Adrenal gland (tissue), 12 donors: ENCODE measurements around the gene AGAP1. TPM values are rescaled to one million over a fixed set of nuclear protein-coding genes. Genes with fewer than 3 reads are reported as not detected.

Experiments
- DNase-seq, 7 donors: peaks; one replicate each; pipeline ENCODE4 v3.0.0-alpha.2; 2019 to 2020
- H3K27ac ChIP-seq, 5 donors: fragments of 200-600 bp; sonication (generic) in 4 of 5; 1 replicate in 3 of 5; 2 replicates in 2 of 5; pipeline versions ENCODE4 v1.5.1 to v1.8.0; 2016 to 2020; ENCODE audit warnings: mild to moderate bottlenecking in 1 of 5
- H3K27me3 ChIP-seq: fragments of 200-600 bp; 2 replicates; pipeline ENCODE4 v1.8.0; 2021
- H3K36me3 ChIP-seq, 2 donors: fragments of 200-600 bp; replicated peaks in 1 of 2; 1 replicate in 1 of 2; 2 replicates in 1 of 2; pipeline versions ENCODE4 v1.5.1 to v1.8.0; 2018 to 2022
- H3K4me1 ChIP-seq, 2 donors: fragments of 200-600 bp; replicated peaks in 1 of 2; 1 replicate in 1 of 2; 2 replicates in 1 of 2; pipeline versions ENCODE4 v1.5.1 to v1.8.0; 2018 to 2021
- H3K4me3 ChIP-seq, 4 donors: fragments of 200-600 bp; sonication (generic) in 3 of 4; one replicate each; pipeline ENCODE4 v1.5.1; 2016 to 2018
- H3K9me3 ChIP-seq, 3 donors: fragments of 200-600 bp; sonication (generic) in 1 of 3; replicated peaks in 1 of 3; 1 replicate in 2 of 3; 2 replicates in 1 of 3; pipeline versions ENCODE4 v1.5.1 to v1.8.0; 2016 to 2021
- POLR2A ChIP-seq, 2 donors: fragments of 450-650 bp; IDR thresholded peaks; one replicate each; pipeline ENCODE4 v1.6.1; 2017; ENCODE audit warnings: antibody characterized with exemption in 2 of 2, mild to moderate bottlenecking in 2 of 2, moderate library complexity in 1 of 2
- WGBS, 4 donors: extraction: QIAGEN DNeasy Blood & Tissue Kit in 2 of 4; methylation state at CpG; one replicate each; pipeline versions ENCODE4 v1.1.5 to v1.1.7; 2013 to 2017; 5-methylcytosine and 5-hydroxymethylcytosine counted together
- intact Hi-C, 2 donors: fragments of 100-400 bp; cut with DNase I; formaldehyde crosslinking; loops; one replicate each; pipeline versions ENCODE4 v1.14.1 to v1.15.0; 2022 to 2023
- polyA plus RNA-seq, 3 donors: library from polyadenylated mRNA; stranded (reverse); fragments of 200-250 nt in 2 of 3; fragments of 350-450 nt in 1 of 3; fragmentation: Illumina TruSeq in 1 of 3; extraction: RNeasy Lipid Tissue Mini Kit (QIAGEN cat#74804) in 1 of 3; gene quantifications; one replicate each; pipeline ENCODE4 v1.2.3, GENCODE V29; 2013 to 2014
- total RNA-seq, 9 donors: library from RNA; depleted of rRNA in 4 of 9; stranded (reverse); fragments of >200 nt in 4 of 9; fragments of 120-200 nt in 1 of 9; fragmentation: NEBNext Ultra II Directional in 1 of 9; extraction: Animal tissue kit (Norgen Biotek cat#: 25700) in 1 of 9; gene quantifications; one replicate each; pipeline versions ENCODE4 v1.1.0 to v1.2.4, GENCODE V29; 2013 to 2023
- TF ChIP-seq, protein P1 (sequence below), 6 experiments: fragments of 450-650 bp in 4 of 6; fragments of 200-600 bp in 2 of 6; sonication (generic) in 1 of 6; IDR thresholded peaks; 1 replicate in 5 of 6; 2 replicates in 1 of 6; pipeline versions ENCODE4 v1.5.1 to v1.8.0; 2016 to 2021; ENCODE audit warnings: antibody characterized with exemption in 6 of 6, mild to moderate bottlenecking in 2 of 6, moderate library complexity in 1 of 6
- donor health status: healthy with polysubstance abuse.
- donor health status: Bipolar disorder and iron deficiency.
- donor health status: DM: yes; HTN: yes; CAD: no.
- donor health status: DM: no; HTN: no; CAD: no.
- donor health status: DM: no; HTN: no; CAD: no.
- donor health status: DM: yes; HTN: yes; CAD: no.

Gene AGAP1
- total and polyA plus RNA-seq, 12 donors = 5.3 to 29.6 (median 17.7) TPM

DNA sequence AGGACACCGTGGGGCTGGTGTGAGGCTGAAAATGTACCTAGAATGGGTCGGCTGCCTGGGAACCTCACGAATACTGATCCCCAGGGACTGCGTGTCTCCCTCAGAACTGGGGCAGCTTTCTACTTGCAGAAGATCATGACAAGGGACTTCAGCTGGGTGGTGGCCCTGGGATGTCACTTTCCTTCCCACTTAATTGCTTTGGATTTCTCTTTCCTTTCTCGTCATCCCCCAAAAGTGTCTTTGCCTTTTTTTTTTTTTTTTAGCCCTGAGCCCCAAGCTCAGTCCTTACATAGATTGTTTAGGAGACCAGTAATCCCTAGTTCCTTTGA lies 395.4 kb downstream of the AGAP1 start:
- WGBS, 4 donors = 95 to 98% (median 96%) methylated on average over 5 of the region's 5 CpGs
- H3K27me3 ChIP-seq = no peaks in the 10 kb centered on the region
- no peaks in the 10 kb centered on the region for H3K9me3 ChIP-seq
- TF ChIP-seq POLR2A (IDR thresholded peaks at IDR 0.05) = no peak
- TF ChIP-seq, protein P1, sequence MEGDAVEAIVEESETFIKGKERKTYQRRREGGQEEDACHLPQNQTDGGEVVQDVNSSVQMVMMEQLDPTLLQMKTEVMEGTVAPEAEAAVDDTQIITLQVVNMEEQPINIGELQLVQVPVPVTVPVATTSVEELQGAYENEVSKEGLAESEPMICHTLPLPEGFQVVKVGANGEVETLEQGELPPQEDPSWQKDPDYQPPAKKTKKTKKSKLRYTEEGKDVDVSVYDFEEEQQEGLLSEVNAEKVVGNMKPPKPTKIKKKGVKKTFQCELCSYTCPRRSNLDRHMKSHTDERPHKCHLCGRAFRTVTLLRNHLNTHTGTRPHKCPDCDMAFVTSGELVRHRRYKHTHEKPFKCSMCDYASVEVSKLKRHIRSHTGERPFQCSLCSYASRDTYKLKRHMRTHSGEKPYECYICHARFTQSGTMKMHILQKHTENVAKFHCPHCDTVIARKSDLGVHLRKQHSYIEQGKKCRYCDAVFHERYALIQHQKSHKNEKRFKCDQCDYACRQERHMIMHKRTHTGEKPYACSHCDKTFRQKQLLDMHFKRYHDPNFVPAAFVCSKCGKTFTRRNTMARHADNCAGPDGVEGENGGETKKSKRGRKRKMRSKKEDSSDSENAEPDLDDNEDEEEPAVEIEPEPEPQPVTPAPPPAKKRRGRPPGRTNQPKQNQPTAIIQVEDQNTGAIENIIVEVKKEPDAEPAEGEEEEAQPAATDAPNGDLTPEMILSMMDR (IDR thresholded peaks at IDR 0.05) = no peak
- H3K27ac ChIP-seq = no peak overlapping the region
- no peak for DNase-seq
- H3K4me3 ChIP-seq = no peak overlapping the region
- no peaks in the 10 kb centered on the region for H3K36me3 ChIP-seq
- no peaks in the 10 kb centered on the region for H3K4me1 ChIP-seq
- intact Hi-C loops = no loop called here

DNA sequence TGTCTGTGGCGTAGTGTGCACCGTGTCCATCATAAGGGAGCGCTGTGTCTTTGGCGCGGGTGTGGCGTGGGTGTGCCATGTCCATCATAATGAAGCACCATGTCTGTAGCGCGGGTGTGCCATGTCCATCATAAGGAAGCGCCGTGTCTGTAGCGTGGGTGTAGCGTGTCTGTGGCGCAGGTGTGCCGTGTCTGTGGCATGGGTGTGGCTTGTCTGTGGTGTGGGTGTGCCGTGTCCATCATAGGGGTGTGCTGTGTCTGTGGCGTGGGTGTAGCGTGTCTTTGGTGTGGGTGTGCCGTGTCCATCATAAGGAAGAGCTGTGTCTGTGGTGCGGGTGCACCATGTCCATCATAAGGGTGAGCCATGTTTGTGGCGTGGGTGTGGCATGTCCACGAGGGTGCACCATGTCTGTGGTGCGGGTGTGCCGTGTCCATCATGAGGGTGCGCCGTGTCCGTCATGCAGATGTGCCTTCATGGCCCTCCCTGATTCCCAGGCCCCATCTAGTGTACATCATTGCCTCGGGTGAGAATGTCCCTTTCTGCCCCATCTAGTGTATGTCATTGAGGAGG lies 399.4 kb downstream of the AGAP1 start:
- Histone ChIP-seq H3K4me3 (no peak overlapping the region), H3K4me1 (no peaks in the 10 kb centered on the region), H3K27ac (no peak overlapping the region), H3K27me3 (no peaks in the 10 kb centered on the region), H3K9me3 (no peaks in the 10 kb centered on the region), H3K36me3 (no peaks in the 10 kb centered on the region)
- WGBS, 4 donors = 97 to 99% (median 97%) methylated on average over 23 to 27 of the region's 27 CpGs
- DNase-seq = no peak
- no peak for TF ChIP-seq POLR2A (IDR thresholded peaks at IDR 0.05)
- TF ChIP-seq, protein P1 (IDR thresholded peaks at IDR 0.05) = no peak
- intact Hi-C loops = no loop called here

DNA sequence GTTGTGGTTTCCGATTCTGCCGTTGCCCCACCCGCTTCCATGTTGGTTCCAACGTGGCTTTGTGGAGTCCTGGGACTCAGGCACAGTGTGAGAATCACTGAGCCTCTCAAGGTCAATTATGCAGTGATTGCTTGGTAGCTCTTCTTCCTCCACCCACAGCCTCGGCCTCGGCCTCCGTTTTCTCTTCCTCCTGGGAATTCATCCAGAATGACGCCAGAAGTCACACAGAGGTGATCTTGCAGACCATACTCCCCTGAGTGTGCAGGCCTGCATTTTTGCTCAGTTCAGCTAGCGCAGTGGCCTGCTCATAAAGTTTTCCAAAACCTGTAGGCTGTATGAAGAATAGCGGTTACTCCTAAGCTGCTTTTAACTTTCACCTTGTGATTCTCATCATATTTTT lies 401.0 kb downstream of the AGAP1 start:
- Histone ChIP-seq H3K4me3 (no peak overlapping the region), H3K27ac (no peak overlapping the region), H3K4me1 (no peaks in the 10 kb centered on the region), H3K36me3 (no peaks in the 10 kb centered on the region), H3K9me3 (no peaks in the 10 kb centered on the region), H3K27me3 (no peaks in the 10 kb centered on the region)
- DNase-seq = no peak
- whole genome bisulfite sequencing, 4 donors = 87 to 94% (median 92%) methylated on average over 10 of the region's 10 CpGs
- intact Hi-C loops = no loop called here
- TF ChIP-seq, protein P1 (IDR thresholded peaks at IDR 0.05) = no peak

DNA sequence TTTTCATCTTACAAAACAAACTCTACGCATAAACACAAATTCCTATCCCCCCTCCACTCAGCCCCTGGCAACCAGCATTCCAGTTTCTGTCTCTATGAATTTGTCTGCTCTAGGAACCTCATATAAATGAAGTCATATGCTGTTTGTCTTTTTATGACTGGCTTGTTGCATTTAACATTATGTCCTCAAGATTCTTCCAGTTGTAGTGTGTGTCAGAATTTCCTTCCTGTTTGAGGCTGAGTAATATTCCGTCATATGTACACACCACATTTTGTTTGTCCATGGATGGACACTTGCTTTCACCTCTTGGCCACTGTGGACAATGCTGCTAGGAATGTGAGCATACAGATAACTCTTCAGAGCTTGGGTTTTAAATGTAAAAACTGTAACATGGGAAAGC lies 402.2 kb downstream of the AGAP1 start:
- TF ChIP-seq, protein P1 (IDR thresholded peaks at IDR 0.05) = no peak
- TF ChIP-seq POLR2A (IDR thresholded peaks at IDR 0.05) = no peak
- Histone ChIP-seq H3K36me3 (no peaks in the 10 kb centered on the region), H3K9me3 (no peaks in the 10 kb centered on the region), H3K27me3 (no peaks in the 10 kb centered on the region), H3K27ac (no peak overlapping the region), H3K4me1 (no peaks in the 10 kb centered on the region), H3K4me3 (no peak overlapping the region)
- intact Hi-C loops = no loop called here
- 91 to 98% (median 95%) methylated on average over 2 of the region's 2 CpGs for WGBS, 4 donors
- DNase-seq = no peak
